ENCODE measurements around the gene NETO1.

DNA sequence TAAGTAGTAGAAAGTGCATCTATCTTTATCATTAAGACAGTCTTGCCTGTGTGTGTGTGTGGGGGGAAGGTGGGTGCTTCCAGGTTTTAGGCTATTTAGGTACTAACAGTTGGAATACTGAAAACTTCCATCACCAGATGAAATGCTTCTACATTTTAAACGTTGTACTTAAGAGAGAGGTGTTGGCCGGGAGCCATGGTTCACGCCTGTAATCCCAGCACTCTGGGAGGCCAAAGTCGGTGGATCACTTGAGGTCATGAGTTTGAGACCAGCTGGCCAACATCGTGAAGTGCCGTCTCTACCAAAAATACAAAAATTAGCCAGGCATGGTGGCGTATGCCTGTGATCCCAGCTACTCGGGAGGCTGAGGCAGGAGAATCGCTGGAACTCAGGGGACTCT is 4.0 kb downstream of the NETO1 start:
- TF ChIP-seq, protein P1, sequence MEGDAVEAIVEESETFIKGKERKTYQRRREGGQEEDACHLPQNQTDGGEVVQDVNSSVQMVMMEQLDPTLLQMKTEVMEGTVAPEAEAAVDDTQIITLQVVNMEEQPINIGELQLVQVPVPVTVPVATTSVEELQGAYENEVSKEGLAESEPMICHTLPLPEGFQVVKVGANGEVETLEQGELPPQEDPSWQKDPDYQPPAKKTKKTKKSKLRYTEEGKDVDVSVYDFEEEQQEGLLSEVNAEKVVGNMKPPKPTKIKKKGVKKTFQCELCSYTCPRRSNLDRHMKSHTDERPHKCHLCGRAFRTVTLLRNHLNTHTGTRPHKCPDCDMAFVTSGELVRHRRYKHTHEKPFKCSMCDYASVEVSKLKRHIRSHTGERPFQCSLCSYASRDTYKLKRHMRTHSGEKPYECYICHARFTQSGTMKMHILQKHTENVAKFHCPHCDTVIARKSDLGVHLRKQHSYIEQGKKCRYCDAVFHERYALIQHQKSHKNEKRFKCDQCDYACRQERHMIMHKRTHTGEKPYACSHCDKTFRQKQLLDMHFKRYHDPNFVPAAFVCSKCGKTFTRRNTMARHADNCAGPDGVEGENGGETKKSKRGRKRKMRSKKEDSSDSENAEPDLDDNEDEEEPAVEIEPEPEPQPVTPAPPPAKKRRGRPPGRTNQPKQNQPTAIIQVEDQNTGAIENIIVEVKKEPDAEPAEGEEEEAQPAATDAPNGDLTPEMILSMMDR (conservative IDR thresholded peaks at IDR 0.05; ENCODE audit: low read depth, low read length), result no peak
- TF ChIP-seq EZH2phosphoT487 (IDR thresholded peaks at IDR 0.05; ENCODE audit: borderline replicate concordance, low read length), result no peak

All from PC-3 (cell line).